ENCODE data around the gene CALY. TPM values are rescaled to one million over a fixed set of nuclear protein-coding genes. Genes with fewer than 3 reads are reported as not detected.

Gene CALY
- polyA plus RNA-seq, 4 donors: 0.24 to 0.59 TPM; not detected in 2

GRCh38 chr10:133366751-133367150 is 30.1 kb upstream of the CALY start:
- DNase-seq (ENCODE audit: low read depth in 4 of 4, low spot score in 3 of 4): no peak

- DNase-seq (ENCODE audit: low read depth in 4 of 4, low spot score in 3 of 4): no peak
Observed at GRCh38 chr10:133366130-133366478, 29.4 kb upstream of the CALY start.

DNA sequence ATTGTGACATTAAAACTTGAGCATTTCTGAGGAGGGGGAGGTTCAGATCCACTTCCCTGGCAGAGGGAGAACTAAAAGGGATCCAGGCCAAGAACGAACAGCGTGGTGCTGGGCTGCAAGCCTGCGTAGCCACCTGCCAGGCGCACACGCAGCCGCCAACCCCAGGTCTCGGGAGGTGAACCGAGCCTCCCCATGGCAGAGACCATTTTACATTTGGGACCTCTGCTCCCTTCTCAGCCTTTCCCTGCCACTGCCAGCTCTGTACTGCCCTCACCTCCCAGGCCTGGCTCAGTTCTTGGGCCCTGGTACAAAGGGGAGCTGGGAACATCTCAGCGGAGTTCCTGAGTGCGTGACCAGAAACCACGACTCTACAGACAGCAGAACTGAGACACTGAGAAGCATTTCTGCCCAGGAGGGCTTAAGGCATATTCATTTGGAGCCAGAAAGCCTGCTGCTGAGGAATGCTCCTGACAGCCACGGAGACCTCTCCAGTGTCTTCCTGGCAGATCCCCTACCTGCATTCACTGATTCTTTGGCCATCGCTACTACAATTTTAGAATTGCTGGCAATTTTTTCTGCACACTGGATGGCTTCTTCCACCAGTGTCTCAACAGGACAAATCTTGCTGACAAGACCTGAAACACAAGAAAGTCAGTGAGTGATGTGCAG is 28.9 kb upstream of the CALY start:
- no peak for DNase-seq (ENCODE audit: low read depth in 4 of 4, low spot score in 3 of 4)

- DNase-seq (ENCODE audit: low read depth in 4 of 4, low spot score in 3 of 4): no peak
Observed at GRCh38 chr10:133364645-133365431, 28.1 kb upstream of the CALY start.

- no peak for DNase-seq (ENCODE audit: low read depth in 4 of 4, low spot score in 3 of 4)
Observed at GRCh38 chr10:133362846-133363245, 26.1 kb upstream of the CALY start.

DNA sequence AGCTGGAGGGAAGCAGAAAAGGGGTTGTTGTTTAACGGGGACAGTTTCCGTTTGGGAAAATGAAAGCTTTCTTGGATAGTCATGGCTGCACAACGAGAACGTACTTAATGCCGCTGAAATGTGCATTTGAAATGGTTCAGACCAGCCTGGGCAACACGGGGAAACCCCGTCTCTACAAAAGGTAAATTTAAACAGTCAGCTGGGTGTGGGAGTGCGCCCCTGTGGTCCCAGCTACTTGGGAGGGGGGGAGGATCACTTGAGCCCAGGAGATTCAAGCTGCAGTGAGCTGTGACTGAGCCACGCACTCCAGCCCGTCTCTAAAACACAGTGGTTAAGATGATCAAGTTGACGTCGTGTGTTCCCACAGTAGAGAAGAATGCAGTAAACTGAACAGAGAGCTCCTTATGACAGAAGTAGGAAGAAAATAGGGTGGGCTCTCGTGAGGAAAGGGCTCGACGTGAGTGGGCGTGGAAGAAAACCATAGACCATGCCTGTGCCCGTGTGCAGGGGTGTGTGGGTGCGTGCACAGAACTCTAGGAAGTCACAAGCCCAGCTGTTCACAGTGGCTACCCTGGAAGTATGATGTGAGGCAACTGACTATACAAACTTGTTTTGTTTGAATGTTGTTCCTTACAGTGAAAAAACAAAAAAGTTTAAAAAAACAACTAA is 25.2 kb upstream of the CALY start:
- DNase-seq (ENCODE audit: low read depth in 4 of 4, low spot score in 3 of 4): no peak

GRCh38 chr10:133361227-133361626 is 24.5 kb upstream of the CALY start:
- no peak for DNase-seq (ENCODE audit: low read depth in 4 of 4, low spot score in 3 of 4)

GRCh38 chr10:133359972-133360610 is 23.4 kb upstream of the CALY start:
- DNase-seq (ENCODE audit: low read depth in 4 of 4, low spot score in 3 of 4): no peak

DNA sequence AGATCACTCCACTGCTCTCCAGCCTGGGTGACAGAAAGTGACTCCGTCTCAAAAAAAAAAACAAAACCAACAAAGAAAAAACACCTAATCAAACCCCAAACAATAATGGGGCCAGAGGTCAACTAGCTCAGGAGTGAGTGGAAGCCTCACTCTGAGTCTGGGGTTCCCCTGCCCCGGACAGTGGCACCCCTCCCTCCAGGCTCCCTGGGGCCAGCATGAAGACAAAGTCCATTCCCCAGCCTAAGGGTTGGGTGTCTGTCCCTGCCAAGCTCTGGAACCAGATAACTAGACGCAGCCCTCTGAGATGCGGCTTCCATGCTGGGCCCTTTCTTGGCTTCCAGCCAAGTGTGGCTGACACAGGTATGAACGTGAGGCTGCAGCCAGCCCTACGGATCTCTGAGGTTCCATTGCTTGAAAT is 22.9 kb upstream of the CALY start:
- no peak for DNase-seq (ENCODE audit: low read depth in 4 of 4, low spot score in 3 of 4)

DNA sequence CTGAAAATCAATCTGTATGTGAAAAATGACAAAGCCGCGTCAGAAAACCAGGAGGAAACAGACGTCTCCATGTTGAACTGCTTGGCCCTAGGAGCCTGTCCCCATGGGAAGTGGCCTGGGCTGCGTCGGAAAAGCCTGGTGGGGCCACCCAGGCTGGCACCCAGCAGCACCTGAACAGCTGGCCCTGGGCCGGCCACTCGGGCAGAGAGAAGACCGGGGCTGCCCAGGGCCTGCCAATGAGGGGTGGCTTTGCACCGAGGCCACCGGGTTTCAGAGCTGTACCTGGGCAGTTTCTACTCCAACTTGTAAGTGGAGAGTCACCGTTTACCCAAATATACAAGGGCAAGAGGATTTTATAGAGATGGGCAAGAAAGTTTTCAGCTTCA is 22.2 kb upstream of the CALY start:
- no peak for DNase-seq (ENCODE audit: low read depth in 4 of 4, low spot score in 3 of 4)

GRCh38 chr10:133358162-133358924 is 21.6 kb upstream of the CALY start:
- DNase-seq (ENCODE audit: low read depth in 4 of 4, low spot score in 3 of 4): no peak

- DNase-seq (ENCODE audit: low read depth in 4 of 4, low spot score in 3 of 4): peak in 2 of 4 donors; percentile 50 to 60
Observed at GRCh38 chr10:133357285-133358161, 20.8 kb upstream of the CALY start, which contains the start of gene FUOM. Gene FUOM (minus strand): TSS chr10:133358019. CDS start chr10:133358007, 12 bp downstream.

DNA sequence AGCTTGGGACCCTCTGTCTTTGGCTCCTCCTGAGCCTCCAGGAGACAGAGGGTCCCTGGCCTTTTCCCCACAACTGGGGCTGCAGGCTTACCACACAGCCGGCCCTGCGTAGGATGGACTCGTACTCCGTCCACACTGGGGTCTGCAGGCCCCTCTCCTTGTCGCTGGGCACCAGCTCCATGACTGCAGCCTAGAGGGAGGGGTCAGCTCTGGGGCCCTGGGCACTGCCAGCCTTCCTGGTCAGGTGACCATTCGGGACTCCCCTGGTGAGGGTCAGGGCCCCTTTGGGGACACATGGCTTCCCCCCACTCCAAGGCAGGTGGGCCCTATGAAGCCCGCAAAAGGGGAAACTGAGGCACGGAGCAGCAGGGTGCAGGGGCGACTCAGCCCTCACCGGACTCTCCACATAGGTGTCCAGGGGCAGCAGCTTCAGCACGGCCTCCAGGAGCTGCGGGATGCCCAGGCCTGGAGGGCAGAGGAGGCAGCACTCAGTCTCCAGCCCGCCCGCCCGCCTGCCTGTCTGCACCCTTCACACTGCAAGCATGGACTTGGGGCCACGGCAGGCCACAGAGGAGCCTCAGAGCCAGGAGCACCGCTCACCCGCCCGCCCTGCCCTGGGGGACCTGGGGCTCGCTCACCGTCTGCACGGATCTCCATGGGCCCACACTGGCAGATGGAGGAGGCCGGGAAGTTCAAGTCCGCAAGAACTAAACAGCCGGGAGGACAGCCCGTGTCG is 20.0 kb upstream of the CALY start:
- no peak for DNase-seq (ENCODE audit: low read depth in 4 of 4, low spot score in 3 of 4)

GRCh38 chr10:133355991-133356390 is 19.3 kb upstream of the CALY start:
- no peak for DNase-seq (ENCODE audit: low read depth in 4 of 4, low spot score in 3 of 4)

- no peak for DNase-seq (ENCODE audit: low read depth in 4 of 4, low spot score in 3 of 4)
Observed at GRCh38 chr10:133355266-133355665, 18.6 kb upstream of the CALY start.

- no peak for DNase-seq (ENCODE audit: low read depth in 4 of 4, low spot score in 3 of 4)
Observed at GRCh38 chr10:133354672-133355240, 18.1 kb upstream of the CALY start.

GRCh38 chr10:133353988-133354605 is 17.4 kb upstream of the CALY start:
- DNase-seq (ENCODE audit: low read depth in 4 of 4, low spot score in 3 of 4): no peak
